Loucy (cell line): ENCODE data around the gene MYO10.

Experiments
- H2AFZ ChIP-seq: fragments of 200-600 bp; sonication (generic); 2 replicates; pipeline ENCODE4 v1.6.0; 2016; ENCODE audit warnings: antibody characterized with exemption, mild to moderate bottlenecking, low read length, moderate library complexity
- H3F3A ChIP-seq: fragments of 200-600 bp; 2 replicates; pipeline ENCODE4 v1.6.0; 2016; ENCODE audit warnings: antibody characterized with exemption, low read depth, mild to moderate bottlenecking
- H3K27me3 ChIP-seq: fragments of 200-600 bp; sonication (generic); 2 replicates; pipeline ENCODE4 v1.6.1; 2014; ENCODE audit warnings: low read length, mild to moderate bottlenecking; ENCODE audit not compliant: insufficient read depth, poor library complexity, severe bottlenecking
- H3K36me3 ChIP-seq: fragments of 200-600 bp; sonication (generic); 2 replicates; pipeline ENCODE4 v1.6.1; 2016; ENCODE audit warnings: low read length; ENCODE audit not compliant: insufficient read depth
- H3K4me1 ChIP-seq: fragments of 200-600 bp; sonication (generic); 2 replicates; pipeline ENCODE4 v1.5.1; 2014; ENCODE audit warnings: low read length, mild to moderate bottlenecking; ENCODE audit not compliant: insufficient read depth, poor library complexity, severe bottlenecking
- H3K4me2 ChIP-seq: fragments of 200-600 bp; sonication (generic); 2 replicates; pipeline ENCODE4 v1.6.0; 2014; ENCODE audit warnings: antibody characterized with exemption, low read length, low read depth, mild to moderate bottlenecking; ENCODE audit not compliant: poor library complexity, severe bottlenecking
- H3K4me3 ChIP-seq: fragments of 200-600 bp; sonication (generic); 2 replicates; pipeline ENCODE4 v1.5.1; 2014; ENCODE audit warnings: low read length, mild to moderate bottlenecking, mixed read lengths; ENCODE audit not compliant: poor library complexity, severe bottlenecking
- H3K79me2 ChIP-seq: fragments of 200-600 bp; sonication (generic); 2 replicates; pipeline ENCODE4 v1.6.1; 2014; ENCODE audit warnings: low read length; ENCODE audit not compliant: insufficient read depth
- H3K9ac ChIP-seq: fragments of 200-600 bp; sonication (generic); 2 replicates; pipeline ENCODE4 v1.6.0; 2014; ENCODE audit warnings: mild to moderate bottlenecking, low read depth, low read length, moderate library complexity; ENCODE audit not compliant: poor library complexity, severe bottlenecking
- H3K9me2 ChIP-seq: fragments of 200-600 bp; sonication (generic); replicated peaks from 2 replicates; pipeline ENCODE4 v1.6.1; 2016; ENCODE audit warnings: low read depth, low read length, mixed read lengths
- H3K9me3 ChIP-seq: fragments of 200-600 bp; sonication (generic); 2 replicates; pipeline ENCODE4 v1.6.1; 2014; ENCODE audit warnings: mild to moderate bottlenecking, antibody characterized with exemption, low read length, low read depth; ENCODE audit not compliant: insufficient read depth
- H4K20me1 ChIP-seq: fragments of 200-600 bp; sonication (generic); 2 replicates; pipeline ENCODE4 v1.6.0; 2014; ENCODE audit warnings: antibody characterized with exemption, low read length, mild to moderate bottlenecking; ENCODE audit not compliant: insufficient read depth, poor library complexity, severe bottlenecking
- CTCF ChIP-seq: fragments of 200-600 bp; sonication (generic); conservative IDR thresholded peaks from 2 replicates; pipeline ENCODE4 v1.5.1; 2014; ENCODE audit warnings: mild to moderate bottlenecking, antibody characterized with exemption, low read length
- EZH2phosphoT487 ChIP-seq: fragments of 200-600 bp; IDR thresholded peaks from 2 replicates; pipeline ENCODE4 v1.6.1; 2018; ENCODE audit warnings: antibody characterized with exemption, mild to moderate bottlenecking, moderate library complexity, borderline replicate concordance

The MYO10 gene

DNA sequence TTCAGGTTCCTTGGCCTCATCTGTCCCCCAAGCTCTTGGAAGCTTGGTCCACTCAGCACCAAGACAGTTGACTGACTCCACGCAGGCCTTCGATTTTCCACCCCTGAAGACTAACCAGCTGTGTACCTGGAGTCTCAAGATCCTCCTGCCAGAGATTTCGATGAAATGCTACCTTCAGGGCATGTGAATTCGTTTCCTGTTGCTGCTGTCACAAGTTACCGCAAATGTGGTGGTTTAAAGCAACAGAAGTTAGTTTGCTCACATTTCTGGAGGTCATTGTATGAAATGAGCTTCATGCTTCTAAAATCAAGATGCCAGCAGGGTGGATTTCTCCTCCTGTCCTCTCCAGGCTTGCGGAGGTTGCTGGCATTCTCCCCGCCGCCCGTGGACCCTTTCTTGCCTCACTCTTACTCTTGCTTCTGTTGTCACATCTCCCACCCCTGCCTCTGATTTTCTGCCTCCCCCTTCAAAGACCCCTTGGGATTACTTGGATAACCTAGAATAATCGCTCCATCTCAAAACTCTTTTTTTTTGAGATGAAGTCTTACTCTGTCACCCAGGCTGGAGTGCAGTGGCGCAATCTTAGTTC, 291.7 kb downstream of the MYO10 start:
- no peaks in the 10 kb centered on the region for H3K9me2 ChIP-seq
- H3K4me3 ChIP-seq: no peak overlapping the region
- no peaks in the 10 kb centered on the region for H3F3A ChIP-seq
- TF ChIP-seq EZH2phosphoT487: no peak
- no peak for TF ChIP-seq CTCF
- H3K36me3 ChIP-seq: no peaks in the 10 kb centered on the region
- no peak overlapping the region for H3K9ac ChIP-seq
- H3K9me3 ChIP-seq: no peaks in the 10 kb centered on the region; the same call in 1 of the 2 replicates
- no peaks in the 10 kb centered on the region for H3K4me1 ChIP-seq
- H3K27me3 ChIP-seq: no peaks in the 10 kb centered on the region
- no peaks in the 10 kb centered on the region for H4K20me1 ChIP-seq
- H2AFZ ChIP-seq: no peak overlapping the region
- H3K79me2 ChIP-seq: no peaks in the 10 kb centered on the region
- H3K4me2 ChIP-seq: no peak overlapping the region

DNA sequence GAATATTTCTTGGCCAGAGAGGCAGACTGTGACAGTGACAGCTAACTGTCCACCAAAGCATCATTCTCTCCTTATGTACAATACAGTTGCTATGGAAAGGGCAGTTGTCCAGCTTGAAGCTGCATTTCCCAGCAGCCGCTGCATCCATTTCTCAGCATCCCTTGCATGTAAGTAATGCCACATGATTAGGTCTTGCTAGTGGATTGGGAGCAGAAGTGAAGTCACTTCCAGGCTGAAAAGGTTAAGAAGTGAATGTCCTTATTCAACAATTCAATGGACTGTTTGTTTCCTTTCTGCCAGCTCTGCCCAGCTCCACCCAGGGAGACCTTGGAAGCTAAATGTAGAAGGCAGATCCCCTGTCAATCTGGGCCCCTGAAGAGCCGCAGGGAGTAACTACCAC, 293.2 kb downstream of the MYO10 start:
- Histone ChIP-seq H4K20me1 (no peaks in the 10 kb centered on the region), H3K27me3 (no peaks in the 10 kb centered on the region), H3K4me2 (no peak overlapping the region), H3F3A (no peaks in the 10 kb centered on the region), H3K9ac (no peak overlapping the region), H3K4me3 (no peak overlapping the region), H3K36me3 (no peaks in the 10 kb centered on the region), H3K9me3 (no peaks in the 10 kb centered on the region; the same call in 1 of the 2 replicates), H3K9me2 (no peaks in the 10 kb centered on the region), H3K4me1 (no peaks in the 10 kb centered on the region), H2AFZ (no peak overlapping the region), H3K79me2 (no peaks in the 10 kb centered on the region)
- TF ChIP-seq EZH2phosphoT487 (no peak), CTCF (no peak)

- Histone ChIP-seq H3K4me1 (no peaks in the 10 kb centered on the region), H3K27me3 (no peaks in the 10 kb centered on the region), H3F3A (no peaks in the 10 kb centered on the region), H3K4me2 (no peak overlapping the region), H2AFZ (no peak overlapping the region), H4K20me1 (no peaks in the 10 kb centered on the region), H3K9ac (no peak overlapping the region), H3K9me2 (no peaks in the 10 kb centered on the region), H3K9me3 (no peaks in the 10 kb centered on the region), H3K4me3 (no peak overlapping the region), H3K36me3 (no peaks in the 10 kb centered on the region), H3K79me2 (no peaks in the 10 kb centered on the region)
- TF ChIP-seq CTCF: no peak
- no peak for TF ChIP-seq EZH2phosphoT487
Observed at GRCh38 chr5:16639206-16639605, 296.9 kb downstream of the MYO10 start.
